OCI-LY7 (cell line): Measurements from ENCODE around the gene YTHDC1.

ENCODE experiments used
- EZH2phosphoT487 ChIP-seq: fragments of 200-600 bp; sonication (generic); IDR thresholded peaks from 2 replicates; pipeline ENCODE4 v1.6.1; 2018; ENCODE audit warnings: low read depth, borderline replicate concordance, mild to moderate bottlenecking, mixed run types, antibody characterized with exemption, low read length, moderate library complexity, mixed read lengths
- TF ChIP-seq, protein P1 (sequence below): fragments of 200-600 bp; sonication (generic); conservative IDR thresholded peaks from 2 replicates; pipeline ENCODE4 v1.5.1; 2014; ENCODE audit warnings: mild to moderate bottlenecking, antibody characterized with exemption, low read length, moderate library complexity, mixed read lengths

DNA sequence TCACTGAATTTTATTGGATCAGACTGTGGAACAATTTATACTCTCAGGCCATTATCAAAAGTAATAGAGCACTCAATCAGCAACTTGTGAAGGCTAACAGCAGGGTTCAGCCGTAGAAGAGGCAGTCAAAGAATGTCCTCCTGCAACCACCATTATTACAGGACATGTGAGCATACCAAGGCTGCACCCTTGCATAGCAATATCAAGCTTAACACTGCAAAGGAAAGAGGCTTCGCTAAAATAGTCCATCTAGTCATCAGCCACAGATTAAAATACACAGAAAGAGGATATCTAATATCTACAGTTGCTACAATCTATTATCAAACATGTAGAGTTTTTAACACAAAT, 61.5 kb downstream of the YTHDC1 start:
- TF ChIP-seq, protein P1, sequence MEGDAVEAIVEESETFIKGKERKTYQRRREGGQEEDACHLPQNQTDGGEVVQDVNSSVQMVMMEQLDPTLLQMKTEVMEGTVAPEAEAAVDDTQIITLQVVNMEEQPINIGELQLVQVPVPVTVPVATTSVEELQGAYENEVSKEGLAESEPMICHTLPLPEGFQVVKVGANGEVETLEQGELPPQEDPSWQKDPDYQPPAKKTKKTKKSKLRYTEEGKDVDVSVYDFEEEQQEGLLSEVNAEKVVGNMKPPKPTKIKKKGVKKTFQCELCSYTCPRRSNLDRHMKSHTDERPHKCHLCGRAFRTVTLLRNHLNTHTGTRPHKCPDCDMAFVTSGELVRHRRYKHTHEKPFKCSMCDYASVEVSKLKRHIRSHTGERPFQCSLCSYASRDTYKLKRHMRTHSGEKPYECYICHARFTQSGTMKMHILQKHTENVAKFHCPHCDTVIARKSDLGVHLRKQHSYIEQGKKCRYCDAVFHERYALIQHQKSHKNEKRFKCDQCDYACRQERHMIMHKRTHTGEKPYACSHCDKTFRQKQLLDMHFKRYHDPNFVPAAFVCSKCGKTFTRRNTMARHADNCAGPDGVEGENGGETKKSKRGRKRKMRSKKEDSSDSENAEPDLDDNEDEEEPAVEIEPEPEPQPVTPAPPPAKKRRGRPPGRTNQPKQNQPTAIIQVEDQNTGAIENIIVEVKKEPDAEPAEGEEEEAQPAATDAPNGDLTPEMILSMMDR = no peak
- TF ChIP-seq EZH2phosphoT487 = no peak
